Pulmonary artery endothelial cell (primary cell): ENCODE measurements around the gene CORIN. TPM values are rescaled to one million over a fixed set of nuclear protein-coding genes. Genes with fewer than 3 reads are reported as not detected.

Experiments
- DNase-seq: peaks from one replicate; pipeline ENCODE4 v3.0.0-alpha.2; 2011; ENCODE audit warnings: low read depth, low spot score
- total RNA-seq: library from RNA; depleted of rRNA; stranded (reverse); fragments of >200 nt; gene quantifications from 2 replicates; pipeline ENCODE4 v1.2.3, GENCODE V29; 2014

The CORIN gene
- total RNA-seq, 1 donor from 2014 or later, result 0.07 TPM

- DNase-seq, result peak; percentile 11
These were observed 1.2 kb downstream of the CORIN start for GRCh38 chr4:47836641-47837093.

GRCh38 chr4:47835494-47835893 is 2.4 kb downstream of the CORIN start:
- no peak for DNase-seq

- no peak for DNase-seq
These were observed 6.7 kb downstream of the CORIN start for GRCh38 chr4:47831026-47831679.

- no peak for DNase-seq
These were observed 7.4 kb downstream of the CORIN start for GRCh38 chr4:47830265-47831025.

- DNase-seq, result no peak
These were observed 8.4 kb downstream of the CORIN start for GRCh38 chr4:47829438-47829837.

- no peak for DNase-seq
These were observed 10.4 kb downstream of the CORIN start for GRCh38 chr4:47827343-47828047.

GRCh38 chr4:47824840-47825239 is 13.0 kb downstream of the CORIN start:
- DNase-seq, result no peak

- DNase-seq, result no peak
These were observed 18.7 kb downstream of the CORIN start for GRCh38 chr4:47819178-47819577.

- DNase-seq, result no peak
These were observed 20.6 kb downstream of the CORIN start for GRCh38 chr4:47817275-47817674.

- DNase-seq, result no peak
These were observed 21.1 kb downstream of the CORIN start for GRCh38 chr4:47816748-47817147.

GRCh38 chr4:47814618-47815295 is 23.1 kb downstream of the CORIN start:
- DNase-seq, result no peak

GRCh38 chr4:47809654-47810203 is 28.1 kb downstream of the CORIN start:
- no peak for DNase-seq

GRCh38 chr4:47804598-47804997 is 33.3 kb downstream of the CORIN start:
- no peak for DNase-seq

GRCh38 chr4:47801481-47802002 is 36.3 kb downstream of the CORIN start:
- no peak for DNase-seq

- DNase-seq, result no peak
These were observed 39.7 kb downstream of the CORIN start for GRCh38 chr4:47798165-47798564.

- DNase-seq, result no peak
These were observed 45.9 kb downstream of the CORIN start for GRCh38 chr4:47791965-47792364.

- DNase-seq, result no peak
These were observed 47.8 kb downstream of the CORIN start for GRCh38 chr4:47790105-47790504.

- DNase-seq, result no peak
These were observed 49.7 kb downstream of the CORIN start for GRCh38 chr4:47788126-47788525.

GRCh38 chr4:47786958-47787370 is 50.9 kb downstream of the CORIN start:
- DNase-seq, result no peak

- DNase-seq, result no peak
These were observed 52.7 kb downstream of the CORIN start for GRCh38 chr4:47785153-47785552.

- no peak for DNase-seq
These were observed 53.6 kb downstream of the CORIN start for GRCh38 chr4:47784222-47784621.
